ENCODE data around the gene DIP2B. TPM values are rescaled to one million over a fixed set of nuclear protein-coding genes. Genes with fewer than 3 reads are reported as not detected.

Gene DIP2B
- total and polyA plus RNA-seq, 2 of the 13 experiments (the other 11 are each of a cell fraction or from before 2014, with no cell fraction given) = 32.1 to 35.8 TPM

GRCh38 chr12:50615145-50615906 lies 110.5 kb downstream of the DIP2B start:
- WGBS (ENCODE audit: low lambda C conversion rate) = 90% methylated on average over 7 of the region's 7 CpGs
- peak in 1 of 2 experiments; percentile 34; a peak in 1 of 4 replicates for TF ChIP-seq MAFK (conservative IDR thresholded peaks at IDR 0.05 in 1 of 2, IDR thresholded peaks at IDR 0.05 in 1 of 2; ENCODE audit: low read length in 2 of 2)
- no peak for TF ChIP-seq PCBP2 (optimal IDR thresholded peaks at IDR 0.05; ENCODE audit: low read depth, low read length, poor library complexity, severe bottlenecking)
- TF ChIP-seq TEF (CRISPR knock-in tag; IDR thresholded peaks at IDR 0.05) = no peak
- TF ChIP-seq MAFF (IDR thresholded peaks at IDR 0.05; ENCODE audit: low read depth, low read length) = 0 out of 2 replicates have a peak, but pooled peaks have one; percentile 21
- FAIRE-seq = no peak
- CTCF ChIA-PET (ENCODE audit: low intra/inter-chr PET ratio, low total read pairs) = no interaction called here
- POLR2A ChIA-PET = no interaction called here
- BruUV-seq (replicated peaks) = no TSS peak
- DNase-seq (ENCODE audit: low spot score) = no peak
- Histone ChIP-seq H3K9me3 (ENCODE audit: low read length) (no peaks in the 10 kb centered on the region), H3K27me3 (ENCODE audit: control insufficient read depth in 1 of 2, insufficient read depth in 2 of 2, low read length in 2 of 2) (no peaks in the 10 kb centered on the region), H3K4me2 (ENCODE audit: low read depth, low read length) (no peak overlapping the region), H3K79me2 (ENCODE audit: insufficient read depth, low read length) (peaks cover 83% of the 10 kb centered on the region), H3K9ac (ENCODE audit: insufficient read depth, low read depth, low read length) (no peak overlapping the region), H4K20me1 (ENCODE audit: insufficient read depth, low read length) (peaks cover 8% of the 10 kb centered on the region), H3K4me3 (replicated peaks in 1 of 3; ENCODE audit: insufficient read depth in 1 of 3, low read depth in 2 of 3, low read length in 3 of 3) (no peak overlapping the region), H2AFZ (ENCODE audit: low read length) (no peak overlapping the region), H3K4me1 (ENCODE audit: insufficient read depth, low read length) (peaks cover 58% of the 10 kb centered on the region), H3K27ac (ENCODE audit: extremely low read length, insufficient read depth, low read length) (no peak overlapping the region), H3K36me3 (replicated peaks in 1 of 2; ENCODE audit: control insufficient read depth in 1 of 2, insufficient read depth in 2 of 2, low read length in 2 of 2) (peaks cover 2 to 4% of the 10 kb centered on the region in 2 experiments; a peak in 3 of 5 replicates)
- intact Hi-C loops (cut with micrococcal nuclease; ENCODE audit: unreplicated experiment) (loop anchor here (10.0 kb wide), 1 partner anchor 51 kb away; no protein-coding TSS in a partner anchor), in situ Hi-C loops (cut with HindIII; ENCODE audit: extremely low pct_ligation_motif_present, low pct_unique_long_range_greater_than_20kb) (no loop called here)
- ATAC-seq = no peak

GRCh38 chr12:50615907-50616296 lies 111.1 kb downstream of the DIP2B start:
- H3K4me1 ChIP-seq (ENCODE audit: insufficient read depth, low read length) = peaks cover 64% of the 10 kb centered on the region
- no peaks in the 10 kb centered on the region for H3K9me3 ChIP-seq (ENCODE audit: low read length)
- peaks cover 87% of the 10 kb centered on the region for H3K79me2 ChIP-seq (ENCODE audit: insufficient read depth, low read length)
- in situ Hi-C loops (cut with HindIII; ENCODE audit: extremely low pct_ligation_motif_present, low pct_unique_long_range_greater_than_20kb) (no loop called here), intact Hi-C loops (cut with micrococcal nuclease; ENCODE audit: unreplicated experiment) (loop anchor here (10.0 kb wide), 1 partner anchor 51 kb away; no protein-coding TSS in a partner anchor)
- H3K36me3 ChIP-seq (replicated peaks in 1 of 2; ENCODE audit: control insufficient read depth in 1 of 2, insufficient read depth in 2 of 2, low read length in 2 of 2) = peaks cover 2 to 4% of the 10 kb centered on the region in 2 experiments; a peak in 3 of 5 replicates
- DNase-seq (ENCODE audit: low spot score) (no peak), FAIRE-seq (no peak), ATAC-seq (no peak)
- POLR2A ChIA-PET = no interaction called here
- no peak overlapping the region for H2AFZ ChIP-seq (ENCODE audit: low read length)
- WGBS (ENCODE audit: low lambda C conversion rate) = 96% methylated on average over 1 of the region's 1 CpG
- peak; percentile 84 for TF ChIP-seq NFE2L2 (IDR thresholded peaks at IDR 0.05; ENCODE audit: low read length)
- no peak for TF ChIP-seq KDM6A (CRISPR knock-in tag; IDR thresholded peaks at IDR 0.05; ENCODE audit: low read depth)
- peaks cover 13% of the 10 kb centered on the region for H4K20me1 ChIP-seq (ENCODE audit: insufficient read depth, low read length)
- BruUV-seq (replicated peaks) = no TSS peak
- H3K4me2 ChIP-seq (ENCODE audit: low read depth, low read length) = no peak overlapping the region
- CTCF ChIA-PET (ENCODE audit: low intra/inter-chr PET ratio, low total read pairs) = no interaction called here
- H3K4me3 ChIP-seq (replicated peaks in 1 of 3; ENCODE audit: insufficient read depth in 1 of 3, low read depth in 2 of 3, low read length in 3 of 3) = no peak overlapping the region
- peak overlapping the region; percentile 39 for H3K27ac ChIP-seq (ENCODE audit: extremely low read length, insufficient read depth, low read length)
- no peaks in the 10 kb centered on the region for H3K27me3 ChIP-seq (ENCODE audit: control insufficient read depth in 1 of 2, insufficient read depth in 2 of 2, low read length in 2 of 2)
- no peak overlapping the region for H3K9ac ChIP-seq (ENCODE audit: insufficient read depth, low read depth, low read length)
